GM23338 (cell line): ENCODE measurements around the gene CDH15.
"Not testable (repeated sequence)": the region's sequence is repeated elsewhere in the genome, so short reads cannot be mapped to it uniquely, and the experiment has no call there.

Source experiments
- CTCF ChIP-seq, 2 experiments: fragments of 200-600 bp in 1 of 2; sonication (generic) in 1 of 2; conservative IDR thresholded peaks; 2 replicates each; pipeline versions ENCODE4 v1.5.1 to v1.6.1; 2016 to 2017; ENCODE audit warnings: antibody characterized with exemption in 2 of 2, low read depth in 2 of 2, mild to moderate bottlenecking in 2 of 2, moderate library complexity in 1 of 2
- JUNB ChIP-seq: IDR thresholded peaks from one replicate; pipeline ENCODE4 v1.6.1; 2016; ENCODE audit warnings: antibody characterized with exemption; ENCODE audit not compliant: unreplicated experiment
- REST ChIP-seq: IDR thresholded peaks from one replicate; pipeline ENCODE4 v1.6.1; 2018; ENCODE audit warnings: antibody characterized with exemption; ENCODE audit not compliant: unreplicated experiment
- STAT1 ChIP-seq: IDR thresholded peaks from one replicate; pipeline ENCODE4 v1.6.1; 2016; ENCODE audit warnings: antibody characterized with exemption; ENCODE audit not compliant: unreplicated experiment

DNA sequence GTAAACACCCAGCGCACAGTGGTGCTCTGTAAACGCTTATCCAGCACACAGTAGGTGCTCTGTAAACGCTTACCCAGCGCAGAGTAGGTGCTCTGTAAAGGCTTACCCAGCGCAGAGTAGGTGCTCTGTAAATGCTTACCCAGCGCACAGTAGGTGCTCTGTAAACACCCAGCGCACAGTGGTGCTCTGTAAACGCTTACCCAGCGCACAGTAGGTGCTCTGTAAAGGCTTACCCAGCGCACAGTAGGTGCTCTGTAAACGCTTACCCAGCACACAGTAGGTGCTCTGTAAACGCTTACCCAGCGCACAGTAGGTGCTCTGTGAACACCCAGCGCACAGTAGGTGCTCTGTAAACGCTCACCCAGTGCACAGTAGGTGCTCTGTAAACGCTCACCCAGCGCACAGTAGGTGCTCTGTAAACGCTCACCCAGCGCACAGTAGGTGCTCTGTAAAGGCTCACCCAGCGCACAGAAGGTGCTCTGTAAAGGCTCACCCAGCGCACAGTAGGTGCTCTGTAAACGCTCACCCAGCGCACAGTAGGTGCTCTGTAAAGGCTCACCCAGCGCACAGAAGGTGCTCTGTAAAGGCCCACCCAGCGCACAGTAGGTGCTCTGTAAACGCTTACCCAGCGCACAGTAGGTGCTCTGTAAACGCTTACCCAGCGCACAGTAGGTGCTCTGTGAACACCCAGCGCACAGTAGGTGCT is 14.5 kb downstream of the CDH15 start:
- TF ChIP-seq CTCF (conservative IDR thresholded peaks at IDR 0.05; ENCODE audit: low read depth in 2 of 2); STAT1; JUNB; REST: not testable (repeated sequence)
